GM19463 (cell line): ENCODE results near the gene SCN10A.

ENCODE experiments used
- ATAC-seq: cut with Tn5 transposase; IDR thresholded peaks from one replicate; pipeline ENCODE4 v1.9.1; 2021; ENCODE audit warnings: mild to moderate bottlenecking, moderate library complexity; ENCODE audit not compliant: unreplicated experiment

SCN10A gene

GRCh38 chr3:38722781-38723568, 93.0 kb downstream of the SCN10A start:
- no peak for ATAC-seq

- no peak for ATAC-seq
Observed at GRCh38 chr3:38721207-38721772, 94.7 kb downstream of the SCN10A start.

GRCh38 chr3:38720465-38720864, 95.6 kb downstream of the SCN10A start:
- no peak for ATAC-seq

GRCh38 chr3:38717355-38718240, 98.4 kb downstream of the SCN10A start:
- no peak for ATAC-seq

GRCh38 chr3:38713121-38713520, 102.9 kb downstream of the SCN10A start:
- ATAC-seq: no peak

- no peak for ATAC-seq
Observed at GRCh38 chr3:38711321-38711720, 104.7 kb downstream of the SCN10A start.

- no peak for ATAC-seq
Observed at GRCh38 chr3:38707730-38708129, 108.3 kb downstream of the SCN10A start.

GRCh38 chr3:38706961-38707360, 109.1 kb downstream of the SCN10A start:
- no peak for ATAC-seq

- ATAC-seq: no peak
Observed at GRCh38 chr3:38702231-38702630, 113.8 kb downstream of the SCN10A start.

GRCh38 chr3:38698760-38699159, 117.3 kb downstream of the SCN10A start:
- ATAC-seq: no peak

- no peak for ATAC-seq
Observed at GRCh38 chr3:38698061-38698460, 118.0 kb downstream of the SCN10A start.

GRCh38 chr3:38696034-38696433, 120.0 kb downstream of the SCN10A start:
- no peak for ATAC-seq

GRCh38 chr3:38690185-38690584, 125.8 kb downstream of the SCN10A start:
- ATAC-seq: no peak

- ATAC-seq: no peak
Observed at GRCh38 chr3:38689774-38690173, 126.2 kb downstream of the SCN10A start.

- no peak for ATAC-seq
Observed at GRCh38 chr3:38689346-38689745, 126.7 kb downstream of the SCN10A start.

- ATAC-seq: no peak
Observed at GRCh38 chr3:38687321-38687720, 128.7 kb downstream of the SCN10A start.

GRCh38 chr3:38684546-38684945, 131.5 kb downstream of the SCN10A start:
- ATAC-seq: no peak

- ATAC-seq: no peak
Observed at GRCh38 chr3:38669668-38670067, 146.3 kb downstream of the SCN10A start.

- ATAC-seq: no peak
Observed at GRCh38 chr3:38662544-38662943, 153.5 kb downstream of the SCN10A start.

- ATAC-seq: no peak
Observed at GRCh38 chr3:38658841-38659240, 157.2 kb downstream of the SCN10A start.

GRCh38 chr3:38657369-38657768, 158.6 kb downstream of the SCN10A start:
- no peak for ATAC-seq
